Amygdala (tissue), 56 donors: ENCODE data around the gene PIANP.
"Not testable (repeated sequence)": the region's sequence is repeated elsewhere in the genome, so short reads cannot be mapped to it uniquely, and the experiment has no call there.

Experiments
- DNase-seq, 56 donors: peaks; one replicate each; lab custom pipeline; 2025; lab: John Stamatoyannopoulos, UW

Gene PIANP

GRCh38 chr12:6700646-6701051 is at the start of gene PIANP:
TSS of gene PIANP (minus strand) at chr12:6700815. CDS start at chr12:6698061, 2,754 bp downstream.
- DNase-seq = peak in 19 of 56 donors; percentile 3 to 63 (median 26)

GRCh38 chr12:6748761-6749160 is 48.1 kb upstream of the PIANP start:
- no peak for DNase-seq

GRCh38 chr12:6747216-6747615 is 46.6 kb upstream of the PIANP start:
- no peak for DNase-seq

GRCh38 chr12:6745741-6746525 is 45.3 kb upstream of the PIANP start:
- no peak for DNase-seq

GRCh38 chr12:6743300-6743699 is 42.7 kb upstream of the PIANP start:
- DNase-seq = not testable (repeated sequence)

- no peak for DNase-seq
Observed at GRCh38 chr12:6742834-6743233, 42.2 kb upstream of the PIANP start.

- DNase-seq = not testable (repeated sequence)
Observed at GRCh38 chr12:6742080-6742479, 41.5 kb upstream of the PIANP start.

GRCh38 chr12:6736754-6737153 is 36.1 kb upstream of the PIANP start:
- DNase-seq = no peak

GRCh38 chr12:6735448-6736191 is 35.0 kb upstream of the PIANP start:
- peak in 37 of 56 donors; percentile 1 to 80 (median 27) for DNase-seq

- no peak for DNase-seq
Observed at GRCh38 chr12:6734506-6735387, 34.1 kb upstream of the PIANP start.

- no peak for DNase-seq
Observed at GRCh38 chr12:6730169-6730568, 29.6 kb upstream of the PIANP start.

GRCh38 chr12:6729186-6729585 is 28.6 kb upstream of the PIANP start:
- no peak for DNase-seq

- no peak for DNase-seq
Observed at GRCh38 chr12:6725350-6725749, 24.7 kb upstream of the PIANP start.

GRCh38 chr12:6724409-6724797 is 23.8 kb upstream of the PIANP start:
- peak in 12 of 56 donors; percentile 18 to 55 (median 39) for DNase-seq

- DNase-seq = peak; percentile 62 to 99 (median 97)
Observed at GRCh38 chr12:6723607-6724408, 23.2 kb upstream of the PIANP start, which contains the start of gene COPS7A. TSS of gene COPS7A (plus strand) at chr12:6724046. CDS start at chr12:6724657, 611 bp downstream.

- DNase-seq = no peak
Observed at GRCh38 chr12:6722863-6723262, 22.2 kb upstream of the PIANP start.

GRCh38 chr12:6716874-6717437 is 16.3 kb upstream of the PIANP start:
- DNase-seq = no peak

GRCh38 chr12:6716031-6716873 is 15.6 kb upstream of the PIANP start:
- not testable (repeated sequence) for DNase-seq
